Peyer's patch (tissue), 4 donors: ENCODE data around the gene CDH4. TPM values are rescaled to one million over a fixed set of nuclear protein-coding genes. Genes with fewer than 3 reads are reported as not detected.

Source experiments
- DNase-seq, 3 donors: peaks; one replicate each; pipeline ENCODE4 v3.0.0-alpha.2; 2017 to 2019
- H3K27ac ChIP-seq, 4 donors: fragments of 200-600 bp; sonication (generic); one replicate each; pipeline ENCODE4 v1.5.1; 2016 to 2019
- H3K27me3 ChIP-seq, 2 donors: fragments of 200-600 bp; sonication (generic); one replicate each; pipeline ENCODE4 v1.5.1; 2019
- H3K36me3 ChIP-seq, 3 donors: fragments of 200-600 bp; sonication (generic); one replicate each; pipeline ENCODE4 v1.5.1; 2016 to 2019
- H3K4me1 ChIP-seq, 4 donors: fragments of 200-600 bp; sonication (generic); one replicate each; pipeline ENCODE4 v1.5.1; 2016 to 2019
- H3K4me3 ChIP-seq, 4 donors: fragments of 200-600 bp; sonication (generic); 1 replicate in 3 of 4; 2 replicates in 1 of 4; pipeline ENCODE4 v1.5.1; 2016 to 2019; ENCODE audit warnings: mild to moderate bottlenecking in 1 of 4
- H3K9me3 ChIP-seq, 4 donors: fragments of 200-600 bp; sonication (generic); one replicate each; pipeline ENCODE4 v1.5.1; 2016 to 2019; ENCODE audit warnings: mild to moderate bottlenecking in 1 of 4
- CTCF ChIP-seq, 6 experiments: fragments of 450-650 bp in 4 of 6; fragments of 200-600 bp in 2 of 6; sonication (generic) in 1 of 6; IDR thresholded peaks; one replicate each; pipeline ENCODE4 v1.5.1; 2017 to 2019; ENCODE audit warnings: antibody characterized with exemption in 6 of 6, mild to moderate bottlenecking in 3 of 6, moderate library complexity in 1 of 6
- POLR2A ChIP-seq, 2 donors: fragments of 450-650 bp; IDR thresholded peaks; one replicate each; pipeline ENCODE4 v1.5.1; 2017; ENCODE audit warnings: antibody characterized with exemption in 2 of 2, mild to moderate bottlenecking in 2 of 2, moderate library complexity in 2 of 2
- total RNA-seq, 4 donors: library from RNA; depleted of rRNA; stranded (reverse); fragments of >200 nt; gene quantifications; one replicate each; pipeline ENCODE4 v1.1.0, GENCODE V29; 2016

CDH4 gene
- total RNA-seq, 4 donors from 2014 or later = 0.27 TPM; not detected in 3

- H3K27me3 ChIP-seq = no peaks in the 10 kb centered on the region
These were observed 471.6 kb downstream of the CDH4 start for GRCh38 chr20:61723529-61724257.

GRCh38 chr20:61724376-61724775 lies 472.3 kb downstream of the CDH4 start:
- no peak for TF ChIP-seq POLR2A (IDR thresholded peaks at IDR 0.05)
- no peak for TF ChIP-seq CTCF (IDR thresholded peaks at IDR 0.05)
- no peaks in the 10 kb centered on the region for H3K9me3 ChIP-seq

More at GRCh38 chr20:61723529-61724257, 471.6 kb downstream of the CDH4 start:
- Histone ChIP-seq H3K4me3 (no peak overlapping the region), H3K9me3 (no peaks in the 10 kb centered on the region), H3K36me3 (no peaks in the 10 kb centered on the region), H3K27ac (no peak overlapping the region), H3K4me1 (no peaks in the 10 kb centered on the region)
- TF ChIP-seq CTCF (IDR thresholded peaks at IDR 0.05) (no peak), POLR2A (IDR thresholded peaks at IDR 0.05) (no peak)
- DNase-seq = no peak

GRCh38 chr20:61725145-61725544 lies 473.1 kb downstream of the CDH4 start:
- no peaks in the 10 kb centered on the region for H3K4me1 ChIP-seq
- no peaks in the 10 kb centered on the region for H3K27me3 ChIP-seq
- no peak overlapping the region for H3K27ac ChIP-seq
- DNase-seq = no peak
- no peaks in the 10 kb centered on the region for H3K36me3 ChIP-seq
- no peaks in the 10 kb centered on the region for H3K9me3 ChIP-seq
- no peak overlapping the region for H3K4me3 ChIP-seq
- TF ChIP-seq CTCF (IDR thresholded peaks at IDR 0.05) (no peak), POLR2A (IDR thresholded peaks at IDR 0.05) (no peak)

More at GRCh38 chr20:61724376-61724775, 472.3 kb downstream of the CDH4 start:
- Histone ChIP-seq H3K36me3 (no peaks in the 10 kb centered on the region), H3K27me3 (no peaks in the 10 kb centered on the region), H3K4me3 (no peak overlapping the region), H3K4me1 (no peaks in the 10 kb centered on the region), H3K27ac (no peak overlapping the region)
- DNase-seq = no peak

GRCh38 chr20:61725966-61726365 lies 473.9 kb downstream of the CDH4 start:
- H3K36me3 ChIP-seq = no peaks in the 10 kb centered on the region
- H3K4me3 ChIP-seq = no peak overlapping the region
- no peaks in the 10 kb centered on the region for H3K4me1 ChIP-seq
- DNase-seq = no peak
- no peak overlapping the region for H3K27ac ChIP-seq
- no peaks in the 10 kb centered on the region for H3K9me3 ChIP-seq
- TF ChIP-seq CTCF (IDR thresholded peaks at IDR 0.05) (no peak), POLR2A (IDR thresholded peaks at IDR 0.05) (no peak)
- H3K27me3 ChIP-seq = no peaks in the 10 kb centered on the region

GRCh38 chr20:61726979-61727378 lies 474.9 kb downstream of the CDH4 start:
- Histone ChIP-seq H3K27ac (no peak overlapping the region), H3K4me1 (no peaks in the 10 kb centered on the region), H3K36me3 (no peaks in the 10 kb centered on the region), H3K27me3 (no peaks in the 10 kb centered on the region), H3K4me3 (no peak overlapping the region), H3K9me3 (no peaks in the 10 kb centered on the region)
- TF ChIP-seq CTCF (IDR thresholded peaks at IDR 0.05) = no peak
- TF ChIP-seq POLR2A (IDR thresholded peaks at IDR 0.05) = no peak
- no peak for DNase-seq
